GM10266 (cell line): Measurements from ENCODE around the gene GYG1.

ENCODE experiments used
- DNase-seq: peaks from one replicate; pipeline ENCODE4 v3.0.0; 2012; ENCODE audit errors: extremely low spot score
- TF ChIP-seq, protein P1 (sequence below): IDR thresholded peaks from 2 replicates; pipeline ENCODE4 v1.5.1; 2012; ENCODE audit warnings: mild to moderate bottlenecking, low read depth; ENCODE audit not compliant: control insufficient read depth, insufficient read depth; ENCODE audit errors: missing control alignments

GYG1 gene

DNA sequence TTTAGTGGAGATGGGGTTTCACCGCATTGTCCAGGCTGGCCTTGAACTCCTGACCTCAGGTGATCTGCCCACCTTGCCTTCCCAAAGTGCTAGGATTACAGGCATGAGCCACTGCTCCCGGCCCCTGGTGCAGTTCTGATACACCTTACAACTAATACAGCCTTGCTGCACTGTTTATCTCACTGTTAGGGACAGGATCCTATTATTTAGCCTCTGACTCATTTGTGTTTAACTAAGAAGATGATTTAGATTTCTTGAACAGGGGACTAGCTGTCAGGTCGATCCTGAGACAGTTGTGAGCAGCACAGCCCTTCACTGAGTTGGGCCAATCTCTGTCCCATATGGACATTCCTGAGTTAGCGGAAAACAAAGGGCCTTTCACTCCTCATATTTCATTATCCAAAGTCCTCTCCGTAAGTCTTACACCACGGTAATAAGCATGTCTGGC, 19.2 kb downstream of the GYG1 start:
- TF ChIP-seq, protein P1, sequence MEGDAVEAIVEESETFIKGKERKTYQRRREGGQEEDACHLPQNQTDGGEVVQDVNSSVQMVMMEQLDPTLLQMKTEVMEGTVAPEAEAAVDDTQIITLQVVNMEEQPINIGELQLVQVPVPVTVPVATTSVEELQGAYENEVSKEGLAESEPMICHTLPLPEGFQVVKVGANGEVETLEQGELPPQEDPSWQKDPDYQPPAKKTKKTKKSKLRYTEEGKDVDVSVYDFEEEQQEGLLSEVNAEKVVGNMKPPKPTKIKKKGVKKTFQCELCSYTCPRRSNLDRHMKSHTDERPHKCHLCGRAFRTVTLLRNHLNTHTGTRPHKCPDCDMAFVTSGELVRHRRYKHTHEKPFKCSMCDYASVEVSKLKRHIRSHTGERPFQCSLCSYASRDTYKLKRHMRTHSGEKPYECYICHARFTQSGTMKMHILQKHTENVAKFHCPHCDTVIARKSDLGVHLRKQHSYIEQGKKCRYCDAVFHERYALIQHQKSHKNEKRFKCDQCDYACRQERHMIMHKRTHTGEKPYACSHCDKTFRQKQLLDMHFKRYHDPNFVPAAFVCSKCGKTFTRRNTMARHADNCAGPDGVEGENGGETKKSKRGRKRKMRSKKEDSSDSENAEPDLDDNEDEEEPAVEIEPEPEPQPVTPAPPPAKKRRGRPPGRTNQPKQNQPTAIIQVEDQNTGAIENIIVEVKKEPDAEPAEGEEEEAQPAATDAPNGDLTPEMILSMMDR, result no peak
- no peak for DNase-seq

DNA sequence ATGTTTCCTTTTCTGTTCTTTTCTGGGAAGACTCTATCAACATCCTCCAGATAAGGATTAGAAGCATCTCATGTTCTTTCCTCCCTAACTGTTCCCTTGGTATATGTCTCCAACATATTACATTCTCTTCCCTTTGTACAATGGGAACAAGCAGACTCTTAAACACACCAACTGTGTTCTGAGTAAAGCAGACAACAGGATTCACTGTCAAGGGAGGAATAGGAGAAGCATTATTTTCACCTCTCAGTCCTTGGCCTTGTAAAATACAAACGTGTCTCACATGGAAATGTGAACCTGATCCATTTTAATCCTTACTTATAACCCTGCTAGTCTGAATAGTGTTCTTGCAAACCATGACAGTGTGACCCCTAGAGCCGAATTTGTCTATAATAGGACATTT, 19.6 kb downstream of the GYG1 start:
- TF ChIP-seq, protein P1, result no peak
- DNase-seq, result no peak

DNA sequence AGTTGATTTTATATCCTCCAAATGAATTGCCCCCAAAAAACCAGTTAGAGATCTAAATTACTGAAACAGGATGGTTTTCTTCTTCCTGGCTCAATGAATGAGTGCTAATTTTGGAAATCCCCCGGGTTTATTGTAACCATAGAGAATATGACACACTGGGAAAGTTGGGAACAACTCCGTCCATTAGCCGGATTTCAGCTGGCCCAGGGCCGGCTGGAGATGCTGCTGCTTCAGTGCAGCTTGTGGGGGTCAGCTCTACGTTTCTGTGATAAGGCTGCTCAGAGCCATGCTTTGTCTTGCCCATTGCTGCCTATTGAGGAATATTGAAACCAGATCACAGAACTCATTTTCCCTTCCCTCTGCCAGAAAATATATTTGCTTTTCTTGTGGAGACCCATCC, 20.3 kb downstream of the GYG1 start:
- TF ChIP-seq, protein P1, result no peak
- no peak for DNase-seq

DNA sequence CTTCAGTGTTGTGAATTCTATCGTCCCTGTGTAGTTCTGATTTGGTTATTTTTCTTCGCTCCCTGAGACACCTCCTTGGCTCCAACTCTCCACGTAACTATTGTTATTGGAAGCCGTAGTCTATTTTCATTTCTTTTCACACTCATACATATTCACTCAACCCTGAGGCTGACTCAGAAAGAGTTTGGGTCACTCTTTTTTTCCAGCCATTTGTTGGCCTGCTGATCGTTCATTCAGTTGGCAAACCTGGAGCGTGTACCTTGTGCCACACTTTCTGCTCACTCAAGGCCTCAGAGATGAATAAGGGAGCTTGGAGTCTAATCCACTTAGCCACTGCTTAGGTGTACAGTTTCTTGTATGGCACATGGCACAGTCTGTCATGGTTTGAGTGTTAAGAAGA, 22.4 kb downstream of the GYG1 start:
- DNase-seq, result no peak
- TF ChIP-seq, protein P1, result no peak

DNA sequence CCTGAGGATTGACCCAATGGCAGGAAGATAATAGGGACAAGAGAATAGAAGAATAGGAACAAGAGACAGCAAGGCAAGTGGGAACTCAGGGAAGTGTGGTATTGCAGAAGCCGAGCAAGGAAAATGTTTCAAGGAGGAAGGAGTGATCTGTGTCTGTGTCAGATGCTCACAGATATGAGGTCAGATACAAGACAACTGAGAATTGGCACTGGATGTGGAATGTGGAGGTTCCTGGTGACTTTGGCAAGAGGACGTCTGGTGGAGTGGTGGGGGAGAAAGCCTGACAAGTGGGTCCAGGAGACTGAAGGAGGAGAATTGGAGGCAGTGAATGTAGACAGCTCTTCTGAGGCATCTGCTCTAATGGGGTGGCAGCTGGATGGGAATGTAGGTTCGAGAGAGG, 24.1 kb downstream of the GYG1 start:
- TF ChIP-seq, protein P1, result no peak
- no peak for DNase-seq

DNA sequence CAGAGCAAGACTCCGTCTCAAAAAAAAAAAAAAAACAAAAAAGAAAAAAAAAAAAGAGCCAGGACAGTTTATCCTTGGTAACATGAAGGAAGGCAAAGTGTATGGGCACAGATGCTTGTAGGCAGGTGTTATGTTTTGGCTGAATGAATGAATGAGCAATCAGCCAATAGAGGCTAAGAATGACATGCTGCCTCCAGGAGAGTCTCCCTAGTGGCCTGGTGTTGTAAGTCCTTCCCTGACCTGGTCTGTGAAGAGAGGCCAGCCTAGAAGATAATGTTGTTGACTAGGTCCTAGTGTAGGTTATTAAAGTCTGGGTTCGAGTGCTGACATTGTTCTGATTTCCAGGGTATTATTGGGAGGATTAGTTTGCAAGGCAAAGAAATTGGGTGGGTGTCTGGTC, 24.9 kb downstream of the GYG1 start:
- no peak for DNase-seq
- TF ChIP-seq, protein P1, result no peak

DNA sequence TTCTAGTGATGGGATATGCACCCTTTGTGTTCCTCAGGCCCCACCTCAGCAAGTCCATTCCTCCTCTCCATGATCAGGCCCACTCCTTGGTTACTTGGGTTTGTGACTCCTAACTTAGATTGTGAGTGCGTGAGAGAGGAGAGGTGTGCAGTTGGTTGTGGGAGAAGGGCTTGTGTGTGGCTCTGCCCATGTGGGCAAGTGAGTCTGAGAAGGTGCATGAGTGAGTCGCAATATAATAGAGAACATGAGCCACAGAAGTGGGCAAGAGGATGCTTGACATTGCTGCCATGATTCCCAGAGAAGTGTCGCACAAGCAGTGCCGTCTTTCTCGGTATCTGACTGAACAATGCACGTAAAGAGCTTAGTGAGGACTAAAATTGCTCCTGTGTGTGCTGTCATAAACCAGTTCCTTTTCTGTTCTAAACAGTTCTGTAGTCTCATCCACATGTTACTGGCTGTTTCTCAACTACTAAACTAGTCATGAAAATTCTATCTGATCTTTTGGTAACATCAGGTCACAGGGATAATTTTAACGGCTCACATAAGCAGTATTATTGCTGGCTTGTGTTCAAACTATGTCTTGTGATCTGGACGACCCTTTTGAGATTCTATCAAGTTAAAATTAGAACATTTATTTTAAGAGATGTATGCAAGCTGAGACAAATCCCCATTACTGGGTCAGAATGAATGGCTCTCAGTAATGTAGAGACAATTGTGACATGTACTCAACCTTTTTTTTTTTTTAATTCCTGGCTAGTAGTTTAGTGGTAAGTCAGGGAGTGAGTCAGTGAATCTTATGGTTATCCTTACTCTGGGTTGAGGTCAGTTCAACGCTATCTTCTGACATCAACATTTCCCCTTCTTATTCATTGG, 25.6 kb downstream of the GYG1 start:
- no peak for DNase-seq
- TF ChIP-seq, protein P1, result no peak
